OCI-LY3 (cell line): ENCODE results near the gene MARF1.

ENCODE experiments used
- CTCF ChIP-seq: fragments of 200-600, 300-600 bp; sonication (generic); IDR thresholded peaks from 2 replicates; pipeline ENCODE4 v1.5.1; 2014; ENCODE audit warnings: antibody characterized with exemption, low read length, low read depth
- EZH2phosphoT487 ChIP-seq: fragments of 200-600 bp; shearing (Covaris generic); IDR thresholded peaks from 2 replicates; pipeline ENCODE4 v1.6.1; 2018; ENCODE audit warnings: antibody characterized with exemption, mixed run types, low read depth

GRCh38 chr16:15644267-15644961 is 1.5 kb upstream of the MARF1 start:
- no peak for TF ChIP-seq CTCF
- TF ChIP-seq EZH2phosphoT487 = no peak
